ENCODE measurements around the gene ADAMTSL3. TPM values are rescaled to one million over a fixed set of nuclear protein-coding genes. Genes with fewer than 3 reads are reported as not detected.

ADAMTSL3 gene
- total RNA-seq, 1 donor from 2014 or later = 43.3 TPM

DNA sequence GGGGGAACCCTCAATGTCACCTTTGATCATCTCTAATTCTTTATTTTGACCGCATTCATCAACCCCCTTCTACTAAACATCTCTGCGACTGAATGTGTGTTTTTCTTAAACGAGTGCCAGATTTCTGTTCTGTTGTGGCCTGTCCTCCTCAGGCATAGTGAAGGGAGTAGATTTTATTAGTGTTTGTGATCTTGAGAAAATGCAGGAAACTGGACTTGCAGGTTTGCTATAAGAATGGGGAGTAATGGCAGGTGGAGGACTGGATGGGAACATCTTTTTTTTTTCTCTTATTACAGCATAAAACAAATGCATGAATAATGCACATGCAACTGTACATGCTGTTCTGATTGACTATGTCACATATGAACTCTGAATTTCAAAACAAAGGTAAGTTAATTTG lies 59.3 kb downstream of the ADAMTSL3 start:
- Histone ChIP-seq H3K27me3 (ENCODE audit: control insufficient read depth in 3 of 3, insufficient read depth in 3 of 3, low read length in 3 of 3) (no peaks in the 10 kb centered on the region), H3K9me3 (ENCODE audit: control insufficient read depth in 3 of 3, low read length in 3 of 3) (no peaks in the 10 kb centered on the region), H3K4me1 (ENCODE audit: control insufficient read depth in 3 of 3, insufficient read depth in 3 of 3, low read length in 3 of 3) (no peaks in the 10 kb centered on the region), H3K27ac (ENCODE audit: low read depth, low read length) (no peak overlapping the region), H3K36me3 (ENCODE audit: control insufficient read depth in 3 of 3, insufficient read depth in 3 of 3, low read length in 3 of 3) (no peaks in the 10 kb centered on the region), H3K4me3 (ENCODE audit: low read length in 3 of 3) (no peak overlapping the region), H3K9ac (ENCODE audit: low read depth in 1 of 3, low read length in 3 of 3) (no peak overlapping the region)

DNA sequence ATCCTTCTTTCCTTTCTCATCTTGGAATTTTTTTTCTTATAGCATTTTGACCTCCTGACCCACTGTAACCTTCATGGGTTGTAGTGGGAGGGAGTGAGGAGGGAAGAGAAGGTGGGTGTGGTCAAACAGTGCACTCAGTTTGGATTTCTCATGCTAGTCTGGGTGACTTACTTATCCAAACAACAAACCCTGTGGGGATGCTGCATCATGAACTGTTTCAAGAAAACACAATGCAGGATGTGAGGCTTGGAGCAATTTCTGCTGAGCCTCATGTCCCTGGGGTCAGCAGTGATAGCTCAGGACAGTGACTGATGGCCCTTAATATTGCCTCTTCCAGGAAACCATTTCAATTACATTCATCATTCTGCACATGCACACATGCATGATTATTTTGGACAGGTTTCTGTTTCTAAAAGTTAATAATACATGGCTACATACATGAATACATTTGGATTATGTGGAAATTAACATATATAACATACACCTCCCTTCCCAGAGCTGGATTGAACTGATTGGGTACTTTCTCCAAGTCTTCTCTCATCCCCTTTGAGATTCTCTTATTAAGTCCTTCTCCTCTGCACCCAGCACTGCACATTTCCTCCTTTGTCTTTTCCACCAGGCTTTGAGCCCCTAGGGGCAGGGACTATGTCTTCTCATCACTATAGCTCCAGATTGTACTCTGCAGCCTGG lies 61.2 kb downstream of the ADAMTSL3 start:
- H3K4me3 ChIP-seq (ENCODE audit: low read length in 3 of 3) = no peak overlapping the region

DNA sequence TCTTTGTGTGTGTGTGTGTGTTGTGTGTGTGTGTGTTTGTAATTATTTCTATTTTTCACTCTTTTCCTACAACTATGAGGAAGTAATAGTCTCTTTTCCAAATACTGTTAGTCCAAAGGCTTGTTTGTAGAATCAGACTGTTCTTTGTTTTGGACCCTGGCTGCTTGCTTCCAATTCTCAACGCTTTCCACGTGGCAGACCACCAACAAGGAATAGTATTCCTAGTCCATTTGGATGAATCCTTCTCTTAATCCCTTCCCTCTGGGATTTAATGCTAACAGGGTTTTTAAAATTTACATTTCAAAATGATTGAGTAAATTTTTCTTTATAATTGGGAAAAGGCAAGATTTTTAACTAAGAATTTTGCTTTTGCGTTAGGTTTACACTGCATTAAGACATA lies 62.7 kb downstream of the ADAMTSL3 start:
- no peaks in the 10 kb centered on the region for H3K27me3 ChIP-seq (ENCODE audit: control insufficient read depth in 3 of 3, insufficient read depth in 3 of 3, low read length in 3 of 3)
- H3K27ac ChIP-seq (ENCODE audit: low read depth, low read length) = no peak overlapping the region
- no peak overlapping the region for H3K9ac ChIP-seq (ENCODE audit: low read depth in 1 of 3, low read length in 3 of 3)
- H3K36me3 ChIP-seq (ENCODE audit: control insufficient read depth in 3 of 3, insufficient read depth in 3 of 3, low read length in 3 of 3) = no peaks in the 10 kb centered on the region
- no peak overlapping the region for H3K4me3 ChIP-seq (ENCODE audit: low read length in 3 of 3)
- no peaks in the 10 kb centered on the region for H3K4me1 ChIP-seq (ENCODE audit: control insufficient read depth in 3 of 3, insufficient read depth in 3 of 3, low read length in 3 of 3)
- no peaks in the 10 kb centered on the region for H3K9me3 ChIP-seq (ENCODE audit: control insufficient read depth in 3 of 3, low read length in 3 of 3)

More for the DNA sequence above, 61.2 kb downstream of the ADAMTSL3 start:
- H3K36me3 ChIP-seq (ENCODE audit: control insufficient read depth in 3 of 3, insufficient read depth in 3 of 3, low read length in 3 of 3) = no peaks in the 10 kb centered on the region
- no peaks in the 10 kb centered on the region for H3K4me1 ChIP-seq (ENCODE audit: control insufficient read depth in 3 of 3, insufficient read depth in 3 of 3, low read length in 3 of 3)
- H3K27me3 ChIP-seq (ENCODE audit: control insufficient read depth in 3 of 3, insufficient read depth in 3 of 3, low read length in 3 of 3) = no peaks in the 10 kb centered on the region
- no peak overlapping the region for H3K27ac ChIP-seq (ENCODE audit: low read depth, low read length)
- no peak overlapping the region for H3K9ac ChIP-seq (ENCODE audit: low read depth in 1 of 3, low read length in 3 of 3)
- no peaks in the 10 kb centered on the region for H3K9me3 ChIP-seq (ENCODE audit: control insufficient read depth in 3 of 3, low read length in 3 of 3)

DNA sequence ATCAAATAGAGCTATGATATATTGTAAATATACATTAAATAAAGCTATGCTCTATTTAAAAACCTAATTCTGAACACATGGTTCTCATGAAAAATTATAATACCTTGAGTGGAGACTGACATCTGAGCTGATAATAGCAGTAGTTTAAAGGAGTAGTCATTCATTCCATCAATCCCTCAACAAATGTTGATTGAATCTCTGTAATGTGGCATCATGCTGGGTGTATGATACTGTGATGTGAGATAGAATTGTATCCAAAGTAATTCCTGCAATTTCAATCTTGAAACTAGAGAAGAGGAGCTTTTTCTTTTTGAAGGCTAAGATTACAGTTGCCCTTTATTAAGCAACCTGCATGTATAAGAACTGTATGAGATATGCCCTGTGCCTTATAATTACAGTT lies 63.1 kb downstream of the ADAMTSL3 start:
- H3K4me3 ChIP-seq (ENCODE audit: low read length in 3 of 3) = no peak overlapping the region
- no peaks in the 10 kb centered on the region for H3K9me3 ChIP-seq (ENCODE audit: control insufficient read depth in 3 of 3, low read length in 3 of 3)
- no peaks in the 10 kb centered on the region for H3K27me3 ChIP-seq (ENCODE audit: control insufficient read depth in 3 of 3, insufficient read depth in 3 of 3, low read length in 3 of 3)
- no peaks in the 10 kb centered on the region for H3K4me1 ChIP-seq (ENCODE audit: control insufficient read depth in 3 of 3, insufficient read depth in 3 of 3, low read length in 3 of 3)
- no peak overlapping the region for H3K9ac ChIP-seq (ENCODE audit: low read depth in 1 of 3, low read length in 3 of 3)
- no peak overlapping the region for H3K27ac ChIP-seq (ENCODE audit: low read depth, low read length)
- H3K36me3 ChIP-seq (ENCODE audit: control insufficient read depth in 3 of 3, insufficient read depth in 3 of 3, low read length in 3 of 3) = no peaks in the 10 kb centered on the region

DNA sequence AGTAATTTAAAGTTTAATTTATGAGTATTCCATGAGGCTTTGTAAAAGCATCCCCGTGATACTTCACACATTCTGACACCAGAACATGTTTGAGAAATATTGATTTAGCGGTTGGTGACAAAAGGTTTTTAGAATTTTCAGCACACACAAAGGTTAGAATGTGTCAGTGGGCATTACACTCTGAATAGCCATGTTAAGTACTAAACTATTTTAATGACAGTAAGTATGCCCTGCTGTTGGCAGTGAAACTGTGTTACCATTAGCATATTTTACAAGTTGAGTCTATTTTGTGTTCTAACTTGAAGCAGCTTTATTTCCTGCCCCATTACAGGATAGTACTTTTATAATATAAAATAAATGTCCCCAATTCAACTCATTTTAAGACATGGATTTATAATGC lies 66.5 kb downstream of the ADAMTSL3 start:
- Histone ChIP-seq H3K27me3 (ENCODE audit: control insufficient read depth in 3 of 3, insufficient read depth in 3 of 3, low read length in 3 of 3) (no peaks in the 10 kb centered on the region), H3K4me3 (ENCODE audit: low read length in 3 of 3) (no peak overlapping the region), H3K4me1 (ENCODE audit: control insufficient read depth in 3 of 3, insufficient read depth in 3 of 3, low read length in 3 of 3) (no peaks in the 10 kb centered on the region), H3K9me3 (ENCODE audit: control insufficient read depth in 3 of 3, low read length in 3 of 3) (no peaks in the 10 kb centered on the region), H3K36me3 (ENCODE audit: control insufficient read depth in 3 of 3, insufficient read depth in 3 of 3, low read length in 3 of 3) (no peaks in the 10 kb centered on the region), H3K27ac (ENCODE audit: low read depth, low read length) (no peak overlapping the region), H3K9ac (ENCODE audit: low read depth in 1 of 3, low read length in 3 of 3) (no peak overlapping the region)

DNA sequence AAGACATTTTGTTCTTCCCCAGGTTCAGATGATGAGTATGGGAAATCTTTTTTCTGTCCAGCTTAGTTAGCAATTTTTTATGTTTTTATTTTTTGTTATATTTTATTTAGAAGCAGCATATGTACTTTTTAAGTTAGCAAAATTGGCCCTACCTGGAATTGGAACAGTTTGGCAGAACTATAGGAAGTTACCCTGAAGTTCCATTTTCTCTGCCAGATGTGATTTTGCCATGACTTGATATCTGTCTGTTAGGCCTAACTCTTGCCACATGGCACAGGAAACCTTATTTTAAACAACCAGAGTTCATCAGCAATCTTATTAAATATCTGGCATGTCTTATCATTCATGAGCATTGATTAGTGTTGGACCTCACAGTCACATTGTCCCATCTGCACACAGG lies 67.1 kb downstream of the ADAMTSL3 start:
- Histone ChIP-seq H3K9me3 (ENCODE audit: control insufficient read depth in 3 of 3, low read length in 3 of 3) (no peaks in the 10 kb centered on the region), H3K9ac (ENCODE audit: low read depth in 1 of 3, low read length in 3 of 3) (no peak overlapping the region), H3K4me1 (ENCODE audit: control insufficient read depth in 3 of 3, insufficient read depth in 3 of 3, low read length in 3 of 3) (no peaks in the 10 kb centered on the region), H3K27me3 (ENCODE audit: control insufficient read depth in 3 of 3, insufficient read depth in 3 of 3, low read length in 3 of 3) (no peaks in the 10 kb centered on the region), H3K36me3 (ENCODE audit: control insufficient read depth in 3 of 3, insufficient read depth in 3 of 3, low read length in 3 of 3) (no peaks in the 10 kb centered on the region), H3K4me3 (ENCODE audit: low read length in 3 of 3) (no peak overlapping the region), H3K27ac (ENCODE audit: low read depth, low read length) (no peak overlapping the region)

DNA sequence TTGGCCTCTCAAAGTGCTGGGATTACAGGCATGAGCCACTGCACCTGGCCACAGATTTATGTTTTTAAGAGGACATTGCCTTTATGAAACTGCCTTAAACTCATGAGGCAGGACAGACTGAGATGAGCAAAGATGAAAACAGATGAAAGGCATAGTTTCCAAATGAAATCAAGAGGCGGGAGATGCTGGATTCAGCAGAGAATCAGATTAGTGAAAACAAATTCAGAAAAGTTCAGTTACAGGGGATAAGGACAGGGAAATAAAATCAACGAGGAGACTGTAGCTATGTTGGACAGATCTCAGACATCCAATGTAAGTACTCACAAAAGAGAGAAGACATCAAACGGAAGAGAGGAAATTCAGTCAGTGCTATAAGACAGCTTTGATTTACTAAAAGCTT lies 68.1 kb downstream of the ADAMTSL3 start:
- Histone ChIP-seq H3K4me1 (ENCODE audit: control insufficient read depth in 3 of 3, insufficient read depth in 3 of 3, low read length in 3 of 3) (no peaks in the 10 kb centered on the region), H3K36me3 (ENCODE audit: control insufficient read depth in 3 of 3, insufficient read depth in 3 of 3, low read length in 3 of 3) (no peaks in the 10 kb centered on the region), H3K9ac (ENCODE audit: low read depth in 1 of 3, low read length in 3 of 3) (no peak overlapping the region), H3K4me3 (ENCODE audit: low read length in 3 of 3) (no peak overlapping the region), H3K27ac (ENCODE audit: low read depth, low read length) (no peak overlapping the region), H3K9me3 (ENCODE audit: control insufficient read depth in 3 of 3, low read length in 3 of 3) (no peaks in the 10 kb centered on the region), H3K27me3 (ENCODE audit: control insufficient read depth in 3 of 3, insufficient read depth in 3 of 3, low read length in 3 of 3) (no peaks in the 10 kb centered on the region)

DNA sequence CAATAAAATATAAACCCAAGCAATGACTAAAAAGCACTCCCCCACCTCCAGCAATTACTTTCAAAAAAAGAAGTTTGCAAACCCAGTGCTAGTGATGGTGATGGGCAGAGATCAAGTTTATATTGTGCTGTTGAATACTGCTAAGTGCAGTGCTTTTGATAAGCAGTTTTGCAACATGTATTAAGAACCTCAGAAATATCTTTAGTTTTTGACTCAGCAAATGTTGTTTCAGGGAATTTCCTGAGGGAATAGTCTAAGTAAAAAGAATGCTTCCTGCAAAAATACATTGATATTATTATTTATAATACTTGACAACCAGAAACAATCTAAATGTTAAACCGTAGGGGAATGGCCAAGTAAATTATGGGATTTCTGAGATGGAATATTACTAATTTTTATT lies 69.3 kb downstream of the ADAMTSL3 start:
- no peaks in the 10 kb centered on the region for H3K4me1 ChIP-seq (ENCODE audit: control insufficient read depth in 3 of 3, insufficient read depth in 3 of 3, low read length in 3 of 3)
- no peak overlapping the region for H3K27ac ChIP-seq (ENCODE audit: low read depth, low read length)
- no peaks in the 10 kb centered on the region for H3K27me3 ChIP-seq (ENCODE audit: control insufficient read depth in 3 of 3, insufficient read depth in 3 of 3, low read length in 3 of 3)
- H3K36me3 ChIP-seq (ENCODE audit: control insufficient read depth in 3 of 3, insufficient read depth in 3 of 3, low read length in 3 of 3) = no peaks in the 10 kb centered on the region
- no peaks in the 10 kb centered on the region for H3K9me3 ChIP-seq (ENCODE audit: control insufficient read depth in 3 of 3, low read length in 3 of 3)
- H3K4me3 ChIP-seq (ENCODE audit: low read length in 3 of 3) = no peak overlapping the region
- no peak overlapping the region for H3K9ac ChIP-seq (ENCODE audit: low read depth in 1 of 3, low read length in 3 of 3)

DNA sequence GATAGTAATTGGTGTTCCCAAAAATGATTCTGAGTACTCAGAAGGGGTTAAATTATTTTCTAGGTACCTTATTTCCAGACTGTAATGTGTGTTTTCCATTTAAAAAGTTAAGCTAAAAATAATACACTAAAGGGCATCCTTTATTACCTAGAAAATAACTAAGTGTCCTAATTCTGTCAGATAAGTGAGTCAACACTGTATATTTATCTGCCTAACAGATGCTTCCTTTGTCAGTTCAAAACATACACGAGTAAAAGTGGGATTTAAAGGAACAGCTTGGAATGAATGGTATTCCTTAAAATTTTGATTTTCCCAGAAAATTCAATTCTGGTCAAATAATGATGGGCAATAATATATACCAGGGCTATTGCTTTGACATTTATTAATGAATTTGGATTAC lies 78.3 kb downstream of the ADAMTSL3 start:
- no peak overlapping the region for H3K9ac ChIP-seq (ENCODE audit: low read depth in 1 of 3, low read length in 3 of 3)
- peaks cover 0 to 3% (median 0%) of the 10 kb centered on the region in 3 donors for H3K9me3 ChIP-seq (ENCODE audit: control insufficient read depth in 3 of 3, low read length in 3 of 3)
- no peaks in the 10 kb centered on the region for H3K27me3 ChIP-seq (ENCODE audit: control insufficient read depth in 3 of 3, insufficient read depth in 3 of 3, low read length in 3 of 3)
- no peak overlapping the region for H3K27ac ChIP-seq (ENCODE audit: low read depth, low read length)
- H3K4me1 ChIP-seq (ENCODE audit: control insufficient read depth in 3 of 3, insufficient read depth in 3 of 3, low read length in 3 of 3) = no peaks in the 10 kb centered on the region
- H3K4me3 ChIP-seq (ENCODE audit: low read length in 3 of 3) = no peak overlapping the region
- no peaks in the 10 kb centered on the region for H3K36me3 ChIP-seq (ENCODE audit: control insufficient read depth in 3 of 3, insufficient read depth in 3 of 3, low read length in 3 of 3)

DNA sequence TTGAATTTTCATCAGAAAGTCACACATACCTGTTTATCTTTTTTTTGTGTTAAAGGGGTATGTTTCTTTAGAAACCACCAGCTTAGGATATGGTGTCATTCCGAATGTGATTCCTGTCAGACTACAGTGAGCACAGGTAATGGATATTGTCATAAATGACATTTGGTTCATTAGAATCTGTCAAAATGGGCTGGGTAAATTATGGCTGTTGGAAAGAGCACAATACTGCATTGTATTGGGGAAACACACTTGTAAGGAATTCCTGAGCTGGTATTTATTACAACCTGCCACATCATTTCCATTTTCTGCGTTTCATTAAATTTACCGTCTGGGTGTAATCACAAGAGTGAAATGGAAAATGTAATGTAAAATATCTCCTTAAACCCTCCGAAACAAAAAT lies 78.8 kb downstream of the ADAMTSL3 start:
- Histone ChIP-seq H3K36me3 (ENCODE audit: control insufficient read depth in 3 of 3, insufficient read depth in 3 of 3, low read length in 3 of 3) (no peaks in the 10 kb centered on the region), H3K9ac (ENCODE audit: low read depth in 1 of 3, low read length in 3 of 3) (no peak overlapping the region), H3K9me3 (ENCODE audit: control insufficient read depth in 3 of 3, low read length in 3 of 3) (peaks cover 0 to 3% (median 0%) of the 10 kb centered on the region in 3 donors), H3K27ac (ENCODE audit: low read depth, low read length) (no peak overlapping the region), H3K4me1 (ENCODE audit: control insufficient read depth in 3 of 3, insufficient read depth in 3 of 3, low read length in 3 of 3) (no peaks in the 10 kb centered on the region), H3K4me3 (ENCODE audit: low read length in 3 of 3) (no peak overlapping the region), H3K27me3 (ENCODE audit: control insufficient read depth in 3 of 3, insufficient read depth in 3 of 3, low read length in 3 of 3) (no peaks in the 10 kb centered on the region)

Data from skeletal muscle tissue (tissue), 4 donors.